Spleen (tissue), 11 donors: ENCODE measurements around the gene SLC24A3. TPM values are rescaled to one million over a fixed set of nuclear protein-coding genes. Genes with fewer than 3 reads are reported as not detected.

Source experiments
- DNase-seq: peaks from one replicate; pipeline ENCODE4 v3.0.0-alpha.2; 2020
- H3K27ac ChIP-seq, 8 donors: fragments of 200-600 bp; sonication (generic) in 7 of 8; 1 replicate in 4 of 8; 2 replicates in 4 of 8; pipeline versions ENCODE4 v1.5.0 to v1.8.0; 2016 to 2021; ENCODE audit warnings: inconsistent platforms in 4 of 8, mild to moderate bottlenecking in 4 of 8, moderate library complexity in 1 of 8
- H3K27me3 ChIP-seq, 7 donors: fragments of 200-600 bp; sonication (generic) in 6 of 7; replicated peaks in 1 of 7; 1 replicate in 4 of 7; 2 replicates in 3 of 7; pipeline versions ENCODE4 v1.5.0 to v1.8.0; 2016 to 2021; ENCODE audit warnings: inconsistent platforms in 3 of 7, mild to moderate bottlenecking in 1 of 7
- H3K36me3 ChIP-seq, 6 donors: fragments of 200-600 bp; sonication (generic) in 5 of 6; 1 replicate in 4 of 6; 2 replicates in 2 of 6; pipeline versions ENCODE4 v1.5.0 to v1.8.0; 2016 to 2021; ENCODE audit warnings: inconsistent platforms in 2 of 6
- H3K4me1 ChIP-seq, 6 donors: fragments of 200-600 bp; sonication (generic) in 5 of 6; 1 replicate in 3 of 6; 2 replicates in 3 of 6; pipeline versions ENCODE4 v1.5.0 to v1.8.0; 2016 to 2021; ENCODE audit warnings: inconsistent platforms in 3 of 6
- H3K4me3 ChIP-seq, 8 donors: fragments of 200-600 bp; sonication (generic) in 7 of 8; 1 replicate in 4 of 8; 2 replicates in 4 of 8; pipeline versions ENCODE4 v1.5.0 to v1.8.0; 2016 to 2021; ENCODE audit warnings: inconsistent platforms in 4 of 8, mild to moderate bottlenecking in 4 of 8, moderate library complexity in 2 of 8
- H3K9me3 ChIP-seq, 8 donors: fragments of 200-600 bp; sonication (generic) in 7 of 8; 1 replicate in 4 of 8; 2 replicates in 4 of 8; pipeline versions ENCODE4 v1.5.0 to v1.8.0; 2016 to 2021; ENCODE audit warnings: inconsistent platforms in 4 of 8
- POLR2A ChIP-seq, 3 donors: fragments of 450-650 bp; IDR thresholded peaks; one replicate each; pipeline ENCODE4 v1.5.1; 2017; ENCODE audit warnings: antibody characterized with exemption in 3 of 3, mild to moderate bottlenecking in 1 of 3
- POLR2AphosphoS5 ChIP-seq, 3 donors: sonication (generic); formaldehyde crosslinking; IDR thresholded peaks; one replicate each; pipeline ENCODE4 v1.5.1; 2017; ENCODE audit warnings: antibody characterized with exemption in 3 of 3
- WGBS, 5 donors: extraction: QIAGEN DNeasy Blood & Tissue Kit in 3 of 5; methylation state at CpG; one replicate each; pipeline versions ENCODE4 v1.1.5 to v1.1.7; 2013 to 2018; 5-methylcytosine and 5-hydroxymethylcytosine counted together
- intact Hi-C: fragments of 100-400 bp; cut with DNase I; formaldehyde crosslinking; loops from one replicate; pipeline ENCODE4 v1.15.0; 2023; ENCODE audit warnings: low total_unique reads
- polyA plus RNA-seq, 3 donors: library from polyadenylated mRNA; stranded (reverse); fragments of 200-250 nt; gene quantifications; one replicate each; pipeline ENCODE4 v1.2.1, GENCODE V29; 2013
- total RNA-seq, 7 donors: library from RNA; depleted of rRNA in 3 of 7; stranded (reverse); fragments of >200 nt in 3 of 7; fragmentation: NEBNext Ultra II Directional in 4 of 7; extraction: Animal tissue kit (Norgen Biotek cat#: 25700) in 4 of 7; gene quantifications; one replicate each; pipeline versions ENCODE4 v1.1.0 to v1.2.1, GENCODE V29; 2016 to 2021
- TF ChIP-seq, protein P1 (sequence below), 11 experiments: fragments of 200-600 bp in 7 of 11; fragments of 450-650 bp in 4 of 11; sonication (generic) in 4 of 11; IDR thresholded peaks in 8 of 11; conservative IDR thresholded peaks in 3 of 11; 1 replicate in 7 of 11; 2 replicates in 4 of 11; pipeline versions ENCODE4 v1.4.0 to v1.8.0; 2016 to 2021; ENCODE audit warnings: antibody characterized with exemption in 11 of 11, inconsistent platforms in 4 of 11, mild to moderate bottlenecking in 1 of 11
- donor health status: healthy with polysubstance abuse.
- donor health status: DM: no; HTN: no; CAD: no; lungs with moderate emphysema.
- donor health status: DM: no; HTN: no; CAD: no.
- donor health status: Bipolar disorder and iron deficiency.
- donor health status: healthy.
- donor health status: DM: no; HTN: no; CAD: no.
- donor health status: DM: yes; HTN: yes; CAD: no.

The SLC24A3 gene
- total and polyA plus RNA-seq, 10 donors: 0.37 to 3.9 (median 2.6) TPM

DNA sequence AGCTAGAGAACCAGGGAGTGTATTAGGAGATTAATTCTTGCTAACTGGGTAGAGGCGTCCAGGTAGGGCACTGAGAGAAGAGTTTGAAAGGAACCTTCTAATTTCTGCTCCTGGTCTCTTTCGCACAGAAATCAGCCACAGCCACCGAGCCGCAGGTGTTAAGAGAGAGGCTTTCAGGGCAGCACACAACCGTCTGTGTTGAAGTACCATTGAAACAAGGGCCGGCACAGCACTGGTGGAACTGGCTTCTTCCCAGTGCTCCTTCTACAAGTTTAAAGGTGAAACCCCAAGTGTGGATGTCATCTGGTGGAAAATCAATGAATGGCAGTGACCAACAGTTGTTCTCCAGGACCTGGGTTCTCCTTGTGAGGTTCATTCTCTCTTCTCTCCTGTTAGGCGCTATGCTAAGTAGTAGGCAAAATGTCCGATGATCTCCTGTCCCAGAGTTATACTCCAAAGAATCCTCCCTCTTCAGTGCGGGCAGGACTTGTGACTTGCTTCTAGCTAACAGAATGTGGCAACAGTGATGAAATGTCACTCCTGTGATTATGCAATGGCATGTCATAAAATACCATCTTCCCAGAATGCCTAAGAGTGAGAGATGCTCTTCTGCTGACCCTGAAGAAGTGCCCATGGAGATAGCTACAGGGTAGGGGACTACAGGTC lies 530.7 kb downstream of the SLC24A3 start:
- TF ChIP-seq POLR2AphosphoS5 (IDR thresholded peaks at IDR 0.05) (no peak), POLR2A (IDR thresholded peaks at IDR 0.05) (no peak)
- TF ChIP-seq, protein P1, sequence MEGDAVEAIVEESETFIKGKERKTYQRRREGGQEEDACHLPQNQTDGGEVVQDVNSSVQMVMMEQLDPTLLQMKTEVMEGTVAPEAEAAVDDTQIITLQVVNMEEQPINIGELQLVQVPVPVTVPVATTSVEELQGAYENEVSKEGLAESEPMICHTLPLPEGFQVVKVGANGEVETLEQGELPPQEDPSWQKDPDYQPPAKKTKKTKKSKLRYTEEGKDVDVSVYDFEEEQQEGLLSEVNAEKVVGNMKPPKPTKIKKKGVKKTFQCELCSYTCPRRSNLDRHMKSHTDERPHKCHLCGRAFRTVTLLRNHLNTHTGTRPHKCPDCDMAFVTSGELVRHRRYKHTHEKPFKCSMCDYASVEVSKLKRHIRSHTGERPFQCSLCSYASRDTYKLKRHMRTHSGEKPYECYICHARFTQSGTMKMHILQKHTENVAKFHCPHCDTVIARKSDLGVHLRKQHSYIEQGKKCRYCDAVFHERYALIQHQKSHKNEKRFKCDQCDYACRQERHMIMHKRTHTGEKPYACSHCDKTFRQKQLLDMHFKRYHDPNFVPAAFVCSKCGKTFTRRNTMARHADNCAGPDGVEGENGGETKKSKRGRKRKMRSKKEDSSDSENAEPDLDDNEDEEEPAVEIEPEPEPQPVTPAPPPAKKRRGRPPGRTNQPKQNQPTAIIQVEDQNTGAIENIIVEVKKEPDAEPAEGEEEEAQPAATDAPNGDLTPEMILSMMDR (IDR thresholded peaks at IDR 0.05 in 8 of 11, conservative IDR thresholded peaks at IDR 0.05 in 3 of 11): no peak
- Histone ChIP-seq H3K27ac (no peak overlapping the region), H3K4me3 (no peak overlapping the region), H3K36me3 (no peaks in the 10 kb centered on the region), H3K4me1 (no peaks in the 10 kb centered on the region), H3K9me3 (peaks cover 0 to 12% (median 4%) of the 10 kb centered on the region in 8 donors), H3K27me3 (peaks cover 0 to 3% (median 0%) of the 10 kb centered on the region in 7 donors)
- 75 to 88% (median 78%) methylated on average over 9 of the region's 9 CpGs for WGBS, 5 donors
- intact Hi-C loops: no loop called here
- no peak for DNase-seq

DNA sequence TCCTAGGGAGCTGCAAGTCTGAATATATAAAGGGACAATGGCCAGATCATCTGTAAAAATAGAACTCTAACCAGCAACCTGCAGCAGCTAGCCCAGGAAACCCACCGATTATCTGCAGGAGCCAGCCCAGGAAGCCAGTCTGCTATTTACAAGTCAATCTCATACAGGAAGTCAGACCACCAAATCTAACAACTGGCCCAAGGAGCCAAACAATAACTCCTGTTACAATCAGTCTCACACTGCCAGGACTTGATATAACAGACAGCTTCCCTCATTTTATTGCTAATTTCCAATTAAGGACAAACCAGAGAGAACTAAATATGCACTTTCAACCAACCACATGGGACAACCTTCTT lies 531.2 kb downstream of the SLC24A3 start:
- 0 to 17% (median 9%) methylated on average over 1 of the region's 1 CpG for WGBS, 5 donors

DNA sequence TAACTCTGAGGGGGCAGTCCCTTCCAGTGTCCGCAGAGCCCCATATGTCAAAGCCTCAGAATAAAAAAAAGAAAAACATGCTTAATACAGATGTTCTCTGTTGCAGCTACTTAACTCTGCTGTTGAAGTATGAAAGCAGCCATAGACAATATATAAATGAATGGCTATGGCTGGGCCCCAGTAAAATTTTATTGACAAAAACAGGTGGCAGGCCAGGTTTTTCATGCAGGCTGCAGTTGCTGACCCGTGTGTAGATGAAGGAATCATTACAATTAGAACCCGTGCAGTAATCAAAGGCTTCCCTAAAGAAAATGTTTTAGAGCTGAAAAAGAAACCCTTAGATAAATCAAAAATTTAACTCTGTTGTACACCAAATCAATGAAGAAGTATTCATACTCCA lies 532.7 kb downstream of the SLC24A3 start:
- Histone ChIP-seq H3K36me3 (no peaks in the 10 kb centered on the region), H3K9me3 (peaks cover 0 to 12% (median 4%) of the 10 kb centered on the region in 8 donors), H3K27me3 (no peaks in the 10 kb centered on the region), H3K4me1 (no peaks in the 10 kb centered on the region), H3K27ac (no peak overlapping the region), H3K4me3 (no peak overlapping the region)
- intact Hi-C loops: no loop called here
- no peak for TF ChIP-seq POLR2A (IDR thresholded peaks at IDR 0.05)
- TF ChIP-seq POLR2AphosphoS5 (IDR thresholded peaks at IDR 0.05): no peak
- no peak for DNase-seq
- 87 to 95% (median 94%) methylated on average over 3 of the region's 3 CpGs for WGBS, 5 donors

More for the DNA sequence above, 531.2 kb downstream of the SLC24A3 start:
- DNase-seq: no peak
- H3K27ac ChIP-seq: no peak overlapping the region
- TF ChIP-seq, protein P1 (IDR thresholded peaks at IDR 0.05 in 8 of 11, conservative IDR thresholded peaks at IDR 0.05 in 3 of 11): no peak
- intact Hi-C loops: no loop called here
- no peaks in the 10 kb centered on the region for H3K36me3 ChIP-seq
- no peak overlapping the region for H3K4me3 ChIP-seq
- H3K9me3 ChIP-seq: peaks cover 0 to 12% (median 4%) of the 10 kb centered on the region in 8 donors
- H3K27me3 ChIP-seq: peaks cover 0 to 3% (median 0%) of the 10 kb centered on the region in 7 donors
- H3K4me1 ChIP-seq: no peaks in the 10 kb centered on the region

DNA sequence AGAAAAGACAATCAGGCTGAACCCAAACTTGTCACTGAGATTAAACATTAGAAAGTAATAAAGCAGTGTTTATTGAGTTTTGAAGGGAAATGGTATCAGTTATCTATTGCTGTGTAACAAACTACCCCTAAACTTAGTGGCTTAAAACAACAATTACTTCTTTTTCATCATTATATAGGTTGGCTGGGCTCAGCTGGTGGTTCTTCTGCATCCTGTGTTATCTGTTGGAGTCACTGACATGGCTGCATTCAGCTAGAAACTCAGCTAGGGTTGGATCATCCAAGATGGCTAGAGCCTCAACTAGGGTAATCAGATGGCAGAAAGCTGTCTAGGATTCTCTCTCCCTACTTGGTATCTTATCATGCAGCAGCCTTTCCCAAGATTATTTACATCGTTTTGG lies 533.1 kb downstream of the SLC24A3 start:
- WGBS, 5 donors: 45 to 80% (median 68%) methylated on average over 1 of the region's 1 CpG
- Histone ChIP-seq H3K27ac (no peak overlapping the region), H3K27me3 (no peaks in the 10 kb centered on the region), H3K36me3 (no peaks in the 10 kb centered on the region), H3K4me3 (no peak overlapping the region), H3K4me1 (peaks cover 0 to 3% (median 0%) of the 10 kb centered on the region in 6 donors), H3K9me3 (peaks cover 0 to 12% (median 4%) of the 10 kb centered on the region in 8 donors)
- DNase-seq: no peak
- intact Hi-C loops: no loop called here
- no peak for TF ChIP-seq POLR2AphosphoS5 (IDR thresholded peaks at IDR 0.05)
- no peak for TF ChIP-seq POLR2A (IDR thresholded peaks at IDR 0.05)
- TF ChIP-seq, protein P1 (IDR thresholded peaks at IDR 0.05 in 8 of 11, conservative IDR thresholded peaks at IDR 0.05 in 3 of 11): no peak
